NCI-H2196 treated with DMSO at 0.1 percent for 48 hours (cell line): ENCODE data around the gene B3GALT4.
A peak's percentile ranks its signal among the peaks of the same experiment; 100 is the strongest.

Experiments
- DNase-seq: peaks from one replicate; lab custom pipeline; 2025; ENCODE audit not compliant: unreplicated experiment; lab: John Stamatoyannopoulos, UW

The B3GALT4 gene

GRCh38 chr6:33290459-33290858, 13.5 kb downstream of the B3GALT4 start:
- DNase-seq: no peak

GRCh38 chr6:33292996-33293682, 16.2 kb downstream of the B3GALT4 start:
- DNase-seq: no peak

- DNase-seq: no peak
These were observed 17.3 kb downstream of the B3GALT4 start for GRCh38 chr6:33294086-33294823.

GRCh38 chr6:33295621-33296369, 18.9 kb downstream of the B3GALT4 start:
- no peak for DNase-seq

- DNase-seq: no peak
These were observed 20.0 kb downstream of the B3GALT4 start for GRCh38 chr6:33296797-33297405.

- DNase-seq: no peak
These were observed 20.6 kb downstream of the B3GALT4 start for GRCh38 chr6:33297406-33297955.

- peak; percentile 34 for DNase-seq
These were observed 21.2 kb downstream of the B3GALT4 start for GRCh38 chr6:33297956-33298772.

GRCh38 chr6:33298773-33299236, 21.9 kb downstream of the B3GALT4 start, which contains the start of gene RGL2:
RGL2 (minus strand) TSS chr6:33298942; CDS start chr6:33298610, 332 bp downstream.
- DNase-seq: peak; percentile 46

- DNase-seq: peak; percentile 73
These were observed 22.5 kb downstream of the B3GALT4 start for GRCh38 chr6:33299237-33299944.

- DNase-seq: no peak
These were observed 25.0 kb downstream of the B3GALT4 start for GRCh38 chr6:33301877-33302276.

GRCh38 chr6:33304216-33304615, 27.3 kb downstream of the B3GALT4 start:
- no peak for DNase-seq

GRCh38 chr6:33305052-33305451, 28.1 kb downstream of the B3GALT4 start:
- DNase-seq: no peak

- no peak for DNase-seq
These were observed 29.4 kb downstream of the B3GALT4 start for GRCh38 chr6:33306356-33306755.

GRCh38 chr6:33312361-33313104, 35.6 kb downstream of the B3GALT4 start:
- peak; percentile 77 for DNase-seq

- no peak for DNase-seq
These were observed 36.3 kb downstream of the B3GALT4 start for GRCh38 chr6:33313105-33313708.

GRCh38 chr6:33313709-33314514, 37.0 kb downstream of the B3GALT4 start, which contains the start of gene TAPBP:
TAPBP (minus strand) TSS chr6:33314078; CDS start chr6:33314041, 37 bp downstream.
- peak; percentile 38 for DNase-seq

- peak; percentile 66 for DNase-seq
These were observed 37.6 kb downstream of the B3GALT4 start for GRCh38 chr6:33314515-33314942.
